HCT116 (cell line): Measurements from ENCODE around the gene MACROD1. TPM values are rescaled to one million over a fixed set of nuclear protein-coding genes. Genes with fewer than 3 reads are reported as not detected.

Experiments used
- ATAC-seq: fragments of 200-7000 bp; cut with Tn5 transposase; 2 replicates; pipeline ENCODE4 v1.9.1; 2020; ENCODE audit warnings: mild to moderate bottlenecking, moderate library complexity
- BruUV-seq: library from RNA; stranded (reverse); fragments of 400-500 nt; replicated peaks from 2 replicates; lab custom pipeline; 2021; lab: Mats Ljungman, UMichigan
- CTCF ChIA-PET: fragments of 300-600 bp; sonication (Branson Sonifier 250); formaldehyde crosslinking; loops from one replicate; lab custom pipeline; 2021; ENCODE audit warnings: antibody characterized with exemption; lab: Charles Lee
- POLR2A ChIA-PET: fragments of 300-600, 350-600 bp; sonication (Branson Sonifier 250); formaldehyde crosslinking; loops from one replicate; lab custom pipeline; 2021; ENCODE audit warnings: antibody characterized with exemption; lab: Charles Lee
- RAD21 ChIA-PET, 2 experiments: fragments of 300-600 bp; sonication (Branson Sonifier 250); formaldehyde crosslinking; loops; one replicate each; lab custom pipeline; 2023; ENCODE audit warnings: low total read pairs in 2 of 2; ENCODE audit not compliant: uncharacterized antibody in 2 of 2, unreplicated experiment in 2 of 2, low non-redundant PET in 1 of 2; lab: Charles Lee
- DNase-seq: peaks from one replicate; pipeline ENCODE4 v3.0.0-alpha.2; 2010; ENCODE audit warnings: low read depth, low spot score
- H2AFZ ChIP-seq: fragments of 200-600 bp; shearing (Covaris generic), sonication (generic); 2 replicates; pipeline ENCODE4 v1.6.1; 2017; ENCODE audit warnings: low read depth, mixed run types, mixed read lengths, antibody characterized with exemption, low read length; ENCODE audit not compliant: poor library complexity, severe bottlenecking
- H3K27ac ChIP-seq: 2 replicates; pipeline ENCODE4 v1.5.1; 2012; ENCODE audit warnings: low read depth, low read length
- H3K27me3 ChIP-seq: fragments of 200-600 bp; sonication (generic); 2 replicates; pipeline ENCODE4 v1.6.1; 2016; ENCODE audit warnings: mixed run types, low read length, mixed read lengths; ENCODE audit not compliant: insufficient read depth
- H3K36me3 ChIP-seq, 2 experiments: fragments of 200-500 bp in 1 of 2; fragments of 200-600 bp in 1 of 2; sonication (Bioruptor generic) in 1 of 2; sonication (generic) in 1 of 2; 2 replicates each; pipeline versions ENCODE4 v1.5.1 to v1.6.1; 2014 to 2016; ENCODE audit warnings: low read length in 2 of 2, inconsistent platforms in 1 of 2, mixed read lengths in 1 of 2, mixed run types in 1 of 2; ENCODE audit not compliant: insufficient read depth in 2 of 2, control insufficient read depth in 1 of 2
- H3K4me1 ChIP-seq, 2 experiments: fragments of 200-600 bp in 1 of 2; sonication (generic) in 1 of 2; 2 replicates each; pipeline versions ENCODE4 v1.5.1 to v1.6.1; 2012 to 2017; ENCODE audit warnings: low read length in 2 of 2, inconsistent platforms in 1 of 2, mild to moderate bottlenecking in 1 of 2, mixed read lengths in 1 of 2, mixed run types in 1 of 2, moderate library complexity in 1 of 2; ENCODE audit not compliant: insufficient read depth in 2 of 2, control insufficient read depth in 1 of 2
- H3K4me2 ChIP-seq: fragments of 200-600 bp; sonication (generic); 2 replicates; pipeline ENCODE4 v1.6.1; 2017; ENCODE audit warnings: mixed run types, low read length, mixed read lengths
- H3K4me3 ChIP-seq, 2 experiments: fragments of 200-600 bp in 1 of 2; sonication (generic) in 1 of 2; replicated peaks in 1 of 2; 2 replicates each; pipeline ENCODE4 v1.5.1; 2011 to 2016; ENCODE audit warnings: low read length in 2 of 2, control low read depth in 1 of 2, low read depth in 1 of 2, mild to moderate bottlenecking in 1 of 2, mixed read lengths in 1 of 2, mixed run types in 1 of 2
- H3K79me2 ChIP-seq: fragments of 200-600 bp; sonication (generic); 2 replicates; pipeline ENCODE4 v1.6.1; 2017; ENCODE audit warnings: mild to moderate bottlenecking, mixed run types, low read length, moderate library complexity, mixed read lengths; ENCODE audit not compliant: insufficient read depth
- H3K9ac ChIP-seq: fragments of 200-600 bp; sonication (generic); 2 replicates; pipeline ENCODE4 v1.6.1; 2016; ENCODE audit warnings: low read length, mixed read lengths
- H3K9me2 ChIP-seq: fragments of 200-600 bp; sonication (generic), shearing (Covaris generic); 2 replicates; pipeline ENCODE4 v1.6.1; 2017; ENCODE audit warnings: mixed run types, mild to moderate bottlenecking, moderate library complexity; ENCODE audit not compliant: insufficient read depth
- H3K9me3 ChIP-seq, 2 experiments: fragments of 200-500 bp in 1 of 2; fragments of 200-600 bp in 1 of 2; sonication (Bioruptor generic) in 1 of 2; sonication (generic) in 1 of 2; 2 replicates each; pipeline ENCODE4 v1.6.1; 2014 to 2017; ENCODE audit warnings: low read length in 2 of 2, mixed read lengths in 2 of 2, inconsistent platforms in 1 of 2, low read depth in 1 of 2, mild to moderate bottlenecking in 1 of 2, mixed run types in 1 of 2, moderate library complexity in 1 of 2; ENCODE audit not compliant: control insufficient read depth in 1 of 2, insufficient read depth in 1 of 2
- H4K20me1 ChIP-seq: fragments of 200-600 bp; sonication (generic), shearing (Covaris generic); 2 replicates; pipeline ENCODE4 v1.6.1; 2017; ENCODE audit warnings: mixed run types, mild to moderate bottlenecking, moderate library complexity; ENCODE audit not compliant: insufficient read depth
- CEBPB ChIP-seq: IDR thresholded peaks from 2 replicates; pipeline ENCODE4 v1.6.1; 2012; ENCODE audit warnings: low read depth
- EGR1 ChIP-seq: IDR thresholded peaks from 2 replicates; pipeline ENCODE4 v1.6.1; 2012; ENCODE audit warnings: low read depth
- ELF1 ChIP-seq: IDR thresholded peaks from 2 replicates; pipeline ENCODE4 v1.6.1; 2012; ENCODE audit warnings: low read depth, borderline replicate concordance
- EZH2phosphoT487 ChIP-seq: fragments of 200-600 bp; IDR thresholded peaks from 2 replicates; pipeline ENCODE4 v1.6.1; 2018; ENCODE audit warnings: antibody characterized with exemption, borderline replicate concordance
- FOSL1 ChIP-seq: IDR thresholded peaks from 2 replicates; pipeline ENCODE4 v1.6.1; 2012; ENCODE audit warnings: low read depth
- POLR2AphosphoS5 ChIP-seq: IDR thresholded peaks from 2 replicates; pipeline ENCODE4 v1.6.1; 2011; ENCODE audit warnings: mild to moderate bottlenecking, low read depth, low read length, moderate library complexity
- RAD21 ChIP-seq: IDR thresholded peaks from 2 replicates; pipeline ENCODE4 v1.6.1; 2012; ENCODE audit warnings: low read depth, mild to moderate bottlenecking
- SIN3A ChIP-seq: IDR thresholded peaks from 2 replicates; pipeline ENCODE4 v1.6.1; 2012; ENCODE audit warnings: low read depth
- SRF ChIP-seq: IDR thresholded peaks from 2 replicates; pipeline ENCODE4 v1.6.1; 2012; ENCODE audit warnings: low read depth
- TCF7L2 ChIP-seq: IDR thresholded peaks from 2 replicates; pipeline ENCODE4 v1.7.0; 2011; ENCODE audit warnings: borderline replicate concordance, inconsistent platforms; ENCODE audit not compliant: insufficient read depth, insufficient read length; ENCODE audit errors: extremely low read depth
- ZFX ChIP-seq: fragments of 450-650 bp; IDR thresholded peaks from 2 replicates; pipeline ENCODE4 v1.6.1; 2017
- ZNF274 ChIP-seq: fragments of 200-500 bp; sonication (Bioruptor generic); IDR thresholded peaks from 2 replicates; pipeline ENCODE4 v1.6.1; 2014; ENCODE audit warnings: mild to moderate bottlenecking, low read depth, low read length, inconsistent platforms
- intact Hi-C: fragments of 100-400 bp; cut with micrococcal nuclease; formaldehyde crosslinking; loops from 2 replicates; pipeline ENCODE4 v1.10.0; 2022
- total RNA-seq: library from RNA; stranded (reverse); gene quantifications from one replicate; pipeline ENCODE4 v1.2.1, GENCODE V29; 2021; ENCODE audit not compliant: unreplicated experiment
- TF ChIP-seq, protein P1 (sequence below): IDR thresholded peaks from 2 replicates; pipeline ENCODE4 v1.6.1; 2012; ENCODE audit warnings: low read depth
- TF ChIP-seq, protein P2 (sequence below), 3 experiments: fragments of 200-600 bp in 1 of 3; sonication (generic) in 1 of 3; IDR thresholded peaks in 2 of 3; conservative IDR thresholded peaks in 1 of 3; 2 replicates each; pipeline ENCODE4 v1.5.1; 2012 to 2017; ENCODE audit warnings: low read depth in 2 of 3, low read length in 2 of 3, antibody characterized with exemption in 1 of 3, borderline replicate concordance in 1 of 3, control low read depth in 1 of 3, mild to moderate bottlenecking in 1 of 3, mixed read lengths in 1 of 3, mixed run types in 1 of 3, moderate library complexity in 1 of 3; ENCODE audit not compliant: insufficient read depth in 1 of 3
- TF ChIP-seq, protein P3 (sequence below): IDR thresholded peaks from 2 replicates; pipeline ENCODE4 v1.6.1; 2012
- TF ChIP-seq, protein P4 (sequence below): IDR thresholded peaks from 2 replicates; pipeline ENCODE4 v1.6.1; 2011; ENCODE audit warnings: mild to moderate bottlenecking, low read length, moderate library complexity; ENCODE audit not compliant: insufficient replicate concordance; ENCODE audit errors: extremely low read depth
- TF ChIP-seq, protein P5 (sequence below): IDR thresholded peaks from 2 replicates; pipeline ENCODE4 v1.6.1; 2012

Gene MACROD1
- total RNA-seq, 1 experiment from 2014 or later, result 61.1 TPM

DNA sequence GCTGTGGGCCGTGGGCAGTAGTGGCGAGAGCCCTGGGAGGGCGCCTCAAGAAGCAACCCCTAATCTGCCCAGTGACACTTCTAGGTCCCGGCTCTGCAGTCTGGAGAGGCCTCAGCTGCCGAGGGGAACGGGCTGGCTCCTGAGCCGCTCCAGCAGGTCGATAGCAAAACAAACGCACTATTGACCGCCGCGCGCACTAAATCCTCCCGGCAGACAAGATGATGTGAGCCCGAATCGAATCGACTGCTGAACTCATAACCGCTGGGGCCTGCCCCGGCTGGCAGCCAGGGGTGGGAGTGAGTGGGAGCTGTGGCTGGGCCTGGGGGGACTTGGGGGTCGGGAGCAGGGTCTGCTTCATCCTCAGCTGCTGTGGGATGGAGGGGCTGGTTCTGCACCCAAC is 94.1 kb downstream of the MACROD1 start (continued):
- TF ChIP-seq, protein P1, sequence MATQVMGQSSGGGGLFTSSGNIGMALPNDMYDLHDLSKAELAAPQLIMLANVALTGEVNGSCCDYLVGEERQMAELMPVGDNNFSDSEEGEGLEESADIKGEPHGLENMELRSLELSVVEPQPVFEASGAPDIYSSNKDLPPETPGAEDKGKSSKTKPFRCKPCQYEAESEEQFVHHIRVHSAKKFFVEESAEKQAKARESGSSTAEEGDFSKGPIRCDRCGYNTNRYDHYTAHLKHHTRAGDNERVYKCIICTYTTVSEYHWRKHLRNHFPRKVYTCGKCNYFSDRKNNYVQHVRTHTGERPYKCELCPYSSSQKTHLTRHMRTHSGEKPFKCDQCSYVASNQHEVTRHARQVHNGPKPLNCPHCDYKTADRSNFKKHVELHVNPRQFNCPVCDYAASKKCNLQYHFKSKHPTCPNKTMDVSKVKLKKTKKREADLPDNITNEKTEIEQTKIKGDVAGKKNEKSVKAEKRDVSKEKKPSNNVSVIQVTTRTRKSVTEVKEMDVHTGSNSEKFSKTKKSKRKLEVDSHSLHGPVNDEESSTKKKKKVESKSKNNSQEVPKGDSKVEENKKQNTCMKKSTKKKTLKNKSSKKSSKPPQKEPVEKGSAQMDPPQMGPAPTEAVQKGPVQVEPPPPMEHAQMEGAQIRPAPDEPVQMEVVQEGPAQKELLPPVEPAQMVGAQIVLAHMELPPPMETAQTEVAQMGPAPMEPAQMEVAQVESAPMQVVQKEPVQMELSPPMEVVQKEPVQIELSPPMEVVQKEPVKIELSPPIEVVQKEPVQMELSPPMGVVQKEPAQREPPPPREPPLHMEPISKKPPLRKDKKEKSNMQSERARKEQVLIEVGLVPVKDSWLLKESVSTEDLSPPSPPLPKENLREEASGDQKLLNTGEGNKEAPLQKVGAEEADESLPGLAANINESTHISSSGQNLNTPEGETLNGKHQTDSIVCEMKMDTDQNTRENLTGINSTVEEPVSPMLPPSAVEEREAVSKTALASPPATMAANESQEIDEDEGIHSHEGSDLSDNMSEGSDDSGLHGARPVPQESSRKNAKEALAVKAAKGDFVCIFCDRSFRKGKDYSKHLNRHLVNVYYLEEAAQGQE, result no peak
- TF ChIP-seq, protein P2, sequence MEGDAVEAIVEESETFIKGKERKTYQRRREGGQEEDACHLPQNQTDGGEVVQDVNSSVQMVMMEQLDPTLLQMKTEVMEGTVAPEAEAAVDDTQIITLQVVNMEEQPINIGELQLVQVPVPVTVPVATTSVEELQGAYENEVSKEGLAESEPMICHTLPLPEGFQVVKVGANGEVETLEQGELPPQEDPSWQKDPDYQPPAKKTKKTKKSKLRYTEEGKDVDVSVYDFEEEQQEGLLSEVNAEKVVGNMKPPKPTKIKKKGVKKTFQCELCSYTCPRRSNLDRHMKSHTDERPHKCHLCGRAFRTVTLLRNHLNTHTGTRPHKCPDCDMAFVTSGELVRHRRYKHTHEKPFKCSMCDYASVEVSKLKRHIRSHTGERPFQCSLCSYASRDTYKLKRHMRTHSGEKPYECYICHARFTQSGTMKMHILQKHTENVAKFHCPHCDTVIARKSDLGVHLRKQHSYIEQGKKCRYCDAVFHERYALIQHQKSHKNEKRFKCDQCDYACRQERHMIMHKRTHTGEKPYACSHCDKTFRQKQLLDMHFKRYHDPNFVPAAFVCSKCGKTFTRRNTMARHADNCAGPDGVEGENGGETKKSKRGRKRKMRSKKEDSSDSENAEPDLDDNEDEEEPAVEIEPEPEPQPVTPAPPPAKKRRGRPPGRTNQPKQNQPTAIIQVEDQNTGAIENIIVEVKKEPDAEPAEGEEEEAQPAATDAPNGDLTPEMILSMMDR (IDR thresholded peaks at IDR 0.05 in 2 of 3, conservative IDR thresholded peaks at IDR 0.05 in 1 of 3; ENCODE audit: borderline replicate concordance in 1 of 3, insufficient read depth in 1 of 3, low read depth in 2 of 3, low read length in 2 of 3), result no peak
- TF ChIP-seq ELF1 (no peak), CEBPB (no peak)

DNA sequence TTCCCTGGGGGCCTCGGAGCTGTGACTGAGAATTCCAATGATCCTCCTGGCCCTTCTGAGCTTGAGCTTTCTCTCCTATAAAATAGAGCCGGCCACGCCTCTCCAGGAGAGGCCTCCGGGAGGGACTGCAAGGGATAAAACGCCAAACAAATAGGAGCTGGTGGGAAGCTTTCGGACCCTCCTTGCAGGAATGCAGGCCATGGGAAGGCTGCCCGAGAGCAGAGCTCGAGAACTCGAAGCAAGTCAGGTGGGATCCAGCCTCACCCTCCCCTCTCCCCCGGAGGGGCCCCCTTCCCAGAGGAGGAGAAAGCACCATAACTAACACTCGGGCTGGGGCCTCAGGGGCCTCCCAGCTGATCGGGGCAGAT is 95.6 kb downstream of the MACROD1 start:
- CTCF ChIA-PET, result no interaction called here
- Histone ChIP-seq H3K9me2 (no peaks in the 10 kb centered on the region), H4K20me1 (no peaks in the 10 kb centered on the region), H3K36me3 (no peaks in the 10 kb centered on the region), H3K4me3 (no peak overlapping the region), H3K27me3 (no peaks in the 10 kb centered on the region), H3K4me1 (peaks cover 0 to 3% of the 10 kb centered on the region in 2 experiments; a peak in 1 of 4 replicates), H3K9me3 (no peaks in the 10 kb centered on the region), H3K9ac (no peak overlapping the region), H3K79me2 (no peaks in the 10 kb centered on the region), H3K27ac (no peak overlapping the region), H2AFZ (no peak overlapping the region), H3K4me2 (no peak overlapping the region)
- BruUV-seq, result no TSS peak
- RAD21 ChIA-PET, result no interaction called here
- DNase-seq, result no peak
- POLR2A ChIA-PET, result interaction anchor here (0.6 kb wide), 1 partner anchor 1169 kb away, joined by 3 read pairs; no protein-coding TSS in a partner anchor
- intact Hi-C loops, result no loop called here
- ATAC-seq, result no peak
- no peak for TF ChIP-seq POLR2AphosphoS5
- no peak for TF ChIP-seq EZH2phosphoT487
- TF ChIP-seq FOSL1, result no peak
- TF ChIP-seq TCF7L2, result no peak
- TF ChIP-seq RAD21, result no peak
- TF ChIP-seq, protein P3, sequence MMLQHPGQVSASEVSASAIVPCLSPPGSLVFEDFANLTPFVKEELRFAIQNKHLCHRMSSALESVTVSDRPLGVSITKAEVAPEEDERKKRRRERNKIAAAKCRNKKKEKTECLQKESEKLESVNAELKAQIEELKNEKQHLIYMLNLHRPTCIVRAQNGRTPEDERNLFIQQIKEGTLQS, result no peak
- no peak for TF ChIP-seq SRF
- no peak for TF ChIP-seq SIN3A
- no peak for TF ChIP-seq ZNF274
- no peak for TF ChIP-seq CEBPB
- TF ChIP-seq, protein P4, sequence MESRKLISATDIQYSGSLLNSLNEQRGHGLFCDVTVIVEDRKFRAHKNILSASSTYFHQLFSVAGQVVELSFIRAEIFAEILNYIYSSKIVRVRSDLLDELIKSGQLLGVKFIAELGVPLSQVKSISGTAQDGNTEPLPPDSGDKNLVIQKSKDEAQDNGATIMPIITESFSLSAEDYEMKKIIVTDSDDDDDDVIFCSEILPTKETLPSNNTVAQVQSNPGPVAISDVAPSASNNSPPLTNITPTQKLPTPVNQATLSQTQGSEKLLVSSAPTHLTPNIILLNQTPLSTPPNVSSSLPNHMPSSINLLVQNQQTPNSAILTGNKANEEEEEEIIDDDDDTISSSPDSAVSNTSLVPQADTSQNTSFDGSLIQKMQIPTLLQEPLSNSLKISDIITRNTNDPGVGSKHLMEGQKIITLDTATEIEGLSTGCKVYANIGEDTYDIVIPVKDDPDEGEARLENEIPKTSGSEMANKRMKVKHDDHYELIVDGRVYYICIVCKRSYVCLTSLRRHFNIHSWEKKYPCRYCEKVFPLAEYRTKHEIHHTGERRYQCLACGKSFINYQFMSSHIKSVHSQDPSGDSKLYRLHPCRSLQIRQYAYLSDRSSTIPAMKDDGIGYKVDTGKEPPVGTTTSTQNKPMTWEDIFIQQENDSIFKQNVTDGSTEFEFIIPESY, result no peak
- no peak for TF ChIP-seq EGR1
- TF ChIP-seq ZFX, result no peak
- TF ChIP-seq, protein P5, sequence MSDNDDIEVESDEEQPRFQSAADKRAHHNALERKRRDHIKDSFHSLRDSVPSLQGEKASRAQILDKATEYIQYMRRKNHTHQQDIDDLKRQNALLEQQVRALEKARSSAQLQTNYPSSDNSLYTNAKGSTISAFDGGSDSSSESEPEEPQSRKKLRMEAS, result no peak
- no peak for TF ChIP-seq ELF1
